Activated T-helper 1 cell treated with anti-CD3 and anti-CD28 coated beads, Interleukin-12 subunit alpha, Interleukin-12 subunit beta, Interleukin-2, Interleukin-4 antibody, amounts not matched to agents 30 ng/mL and 10 ng/mL and 1 ng/mL, durations not matched to agents 14 hours and 24 hours and 36 hours (primary cell): Measurements from ENCODE around the gene SIK2. TPM values are rescaled to one million over a fixed set of nuclear protein-coding genes. Genes with fewer than 3 reads are reported as not detected.

Experiments
- DNase-seq: peaks from one replicate; pipeline ENCODE4 v3.0.0; 2021; ENCODE audit warnings: low spot score
- H3K27ac Mint-ChIP-seq: one replicate; pipeline ENCODE4 v1.8.0; 2021; ENCODE audit warnings: mild to moderate bottlenecking, mixed read lengths
- H3K27me3 Mint-ChIP-seq: one replicate; pipeline ENCODE4 v1.8.0; 2022; ENCODE audit warnings: mild to moderate bottlenecking, moderate library complexity, mixed read lengths; ENCODE audit not compliant: insufficient read depth
- H3K36me3 Mint-ChIP-seq: one replicate; pipeline ENCODE4 v1.8.0; 2021; ENCODE audit warnings: low read depth, mixed read lengths
- H3K4me1 Mint-ChIP-seq: one replicate; pipeline ENCODE4 v1.8.0; 2021; ENCODE audit warnings: low read depth, mixed read lengths
- H3K4me3 Mint-ChIP-seq: one replicate; pipeline ENCODE4 v1.8.0; 2021; ENCODE audit warnings: mild to moderate bottlenecking, moderate library complexity, mixed read lengths
- H3K9me3 Mint-ChIP-seq: one replicate; pipeline ENCODE4 v1.8.0; 2021; ENCODE audit warnings: mixed read lengths
- intact Hi-C: fragments of 100-400 bp; cut with micrococcal nuclease; formaldehyde crosslinking; loops from one replicate; pipeline ENCODE4 v1.15.1; 2024
- total RNA-seq: library from RNA; stranded (reverse); gene quantifications from 2 replicates; pipeline ENCODE4 v1.2.3, GENCODE V29; 2022

SIK2 gene
- total RNA-seq, 1 donor from 2014 or later, result 10.0 TPM

- peaks cover 15% of the 10 kb centered on the region for H3K36me3 Mint-ChIP-seq
These were observed 124.1 kb downstream of the SIK2 start for GRCh38 chr11:111726301-111726713.

GRCh38 chr11:111727431-111727830, 125.2 kb downstream of the SIK2 start:
- Mint-ChIP-seq H3K27ac (no peak overlapping the region), H3K9me3 (no peaks in the 10 kb centered on the region), H3K36me3 (peaks cover 10% of the 10 kb centered on the region), H3K27me3 (no peaks in the 10 kb centered on the region), H3K4me3 (no peak overlapping the region), H3K4me1 (no peaks in the 10 kb centered on the region)
- no peak for DNase-seq
- intact Hi-C loops, result no loop called here

More at GRCh38 chr11:111726301-111726713, 124.1 kb downstream of the SIK2 start:
- Mint-ChIP-seq H3K27me3 (no peaks in the 10 kb centered on the region), H3K4me3 (no peak overlapping the region), H3K4me1 (no peaks in the 10 kb centered on the region), H3K27ac (no peak overlapping the region), H3K9me3 (no peaks in the 10 kb centered on the region)
- intact Hi-C loops, result no loop called here
- no peak for DNase-seq

- H3K4me3 Mint-ChIP-seq, result no peak overlapping the region
- no peaks in the 10 kb centered on the region for H3K27me3 Mint-ChIP-seq
- no peaks in the 10 kb centered on the region for H3K4me1 Mint-ChIP-seq
- H3K36me3 Mint-ChIP-seq, result peaks cover 2% of the 10 kb centered on the region
- intact Hi-C loops, result no loop called here
- no peak overlapping the region for H3K27ac Mint-ChIP-seq
- no peaks in the 10 kb centered on the region for H3K9me3 Mint-ChIP-seq
- no peak for DNase-seq
These were observed 127.0 kb downstream of the SIK2 start for GRCh38 chr11:111729071-111729830.

GRCh38 chr11:111729831-111730311, 127.6 kb downstream of the SIK2 start:
- intact Hi-C loops, result no loop called here
- no peak overlapping the region for H3K4me3 Mint-ChIP-seq
- no peaks in the 10 kb centered on the region for H3K27me3 Mint-ChIP-seq

DNA sequence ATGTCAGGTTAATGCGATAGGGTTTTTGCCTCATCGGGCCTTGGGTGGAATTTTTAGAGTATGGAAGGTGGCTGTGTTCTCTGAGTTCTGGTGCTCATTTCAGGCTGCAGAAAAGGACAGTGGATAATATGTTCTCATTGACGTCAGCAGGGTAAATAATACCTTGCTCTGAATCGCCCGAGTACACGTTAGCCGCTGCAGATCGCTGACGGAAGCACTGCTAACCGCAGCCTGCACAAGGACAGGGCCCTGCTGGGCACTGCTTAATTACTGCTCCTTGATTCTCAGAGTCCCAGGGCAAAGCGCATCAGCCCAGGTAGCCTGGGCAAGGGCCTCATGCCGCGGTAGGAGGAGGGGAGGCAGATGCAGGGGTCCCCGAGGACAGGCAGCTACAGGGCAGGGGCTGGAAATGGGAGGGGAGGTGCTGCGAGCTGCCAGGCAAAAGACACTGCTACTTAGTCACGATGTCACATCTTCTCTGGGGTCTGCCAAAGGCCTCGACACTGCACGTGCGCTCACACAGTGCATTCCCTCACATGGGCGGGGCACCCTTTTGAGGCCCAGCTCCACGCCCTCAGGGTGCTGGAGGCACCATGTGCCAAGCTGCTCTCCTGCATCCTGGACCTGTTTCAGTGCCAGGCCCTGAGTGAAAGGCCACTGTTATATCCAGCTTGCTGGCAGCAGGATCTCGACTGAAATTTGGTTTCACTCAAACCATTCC, 128.8 kb downstream of the SIK2 start:
- Mint-ChIP-seq H3K4me3 (no peak overlapping the region), H3K9me3 (no peaks in the 10 kb centered on the region), H3K36me3 (no peaks in the 10 kb centered on the region), H3K27me3 (no peaks in the 10 kb centered on the region), H3K27ac (no peak overlapping the region), H3K4me1 (no peaks in the 10 kb centered on the region)
- no peak for DNase-seq
- intact Hi-C loops, result no loop called here

More at GRCh38 chr11:111729831-111730311, 127.6 kb downstream of the SIK2 start:
- no peaks in the 10 kb centered on the region for H3K9me3 Mint-ChIP-seq
- H3K27ac Mint-ChIP-seq, result no peak overlapping the region
- peaks cover 1% of the 10 kb centered on the region for H3K36me3 Mint-ChIP-seq
- DNase-seq, result no peak
- no peaks in the 10 kb centered on the region for H3K4me1 Mint-ChIP-seq

DNA sequence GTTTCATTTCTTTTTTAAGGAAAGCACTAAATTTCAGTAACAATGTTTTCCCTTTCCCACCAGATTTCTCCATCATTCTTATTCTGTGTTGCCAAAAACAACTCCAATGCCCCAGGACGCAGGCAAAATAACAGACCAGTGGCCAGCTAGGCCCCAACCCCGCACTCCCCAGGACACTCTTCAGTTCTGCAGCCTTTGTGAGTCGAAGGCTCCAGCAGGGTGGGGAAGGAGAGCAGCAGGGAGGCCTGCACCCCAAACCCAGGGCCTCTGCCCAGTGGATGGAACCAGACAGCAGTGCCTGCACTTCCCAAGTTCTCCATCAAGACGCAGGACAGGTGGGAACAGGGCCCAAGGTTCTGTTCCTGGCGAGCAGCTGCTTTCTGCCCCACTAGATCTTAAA, 129.6 kb downstream of the SIK2 start:
- intact Hi-C loops, result no loop called here

GRCh38 chr11:111733016-111733415, 130.8 kb downstream of the SIK2 start:
- no peak overlapping the region for H3K4me3 Mint-ChIP-seq
- no peaks in the 10 kb centered on the region for H3K27me3 Mint-ChIP-seq
- intact Hi-C loops, result no loop called here
- H3K4me1 Mint-ChIP-seq, result no peaks in the 10 kb centered on the region
- peaks cover 3% of the 10 kb centered on the region for H3K36me3 Mint-ChIP-seq
- no peaks in the 10 kb centered on the region for H3K9me3 Mint-ChIP-seq
- no peak for DNase-seq
- H3K27ac Mint-ChIP-seq, result no peak overlapping the region

More for the DNA sequence above, 129.6 kb downstream of the SIK2 start:
- no peaks in the 10 kb centered on the region for H3K36me3 Mint-ChIP-seq
- H3K27ac Mint-ChIP-seq, result no peak overlapping the region
- no peak for DNase-seq
- H3K4me1 Mint-ChIP-seq, result no peaks in the 10 kb centered on the region
- H3K4me3 Mint-ChIP-seq, result no peak overlapping the region
- H3K27me3 Mint-ChIP-seq, result no peaks in the 10 kb centered on the region
- no peaks in the 10 kb centered on the region for H3K9me3 Mint-ChIP-seq

GRCh38 chr11:111733611-111734088, 131.4 kb downstream of the SIK2 start:
- no peak for DNase-seq
- Mint-ChIP-seq H3K27me3 (no peaks in the 10 kb centered on the region), H3K36me3 (peaks cover 4% of the 10 kb centered on the region), H3K9me3 (no peaks in the 10 kb centered on the region), H3K27ac (no peak overlapping the region), H3K4me3 (no peak overlapping the region), H3K4me1 (no peaks in the 10 kb centered on the region)
- intact Hi-C loops, result no loop called here

DNA sequence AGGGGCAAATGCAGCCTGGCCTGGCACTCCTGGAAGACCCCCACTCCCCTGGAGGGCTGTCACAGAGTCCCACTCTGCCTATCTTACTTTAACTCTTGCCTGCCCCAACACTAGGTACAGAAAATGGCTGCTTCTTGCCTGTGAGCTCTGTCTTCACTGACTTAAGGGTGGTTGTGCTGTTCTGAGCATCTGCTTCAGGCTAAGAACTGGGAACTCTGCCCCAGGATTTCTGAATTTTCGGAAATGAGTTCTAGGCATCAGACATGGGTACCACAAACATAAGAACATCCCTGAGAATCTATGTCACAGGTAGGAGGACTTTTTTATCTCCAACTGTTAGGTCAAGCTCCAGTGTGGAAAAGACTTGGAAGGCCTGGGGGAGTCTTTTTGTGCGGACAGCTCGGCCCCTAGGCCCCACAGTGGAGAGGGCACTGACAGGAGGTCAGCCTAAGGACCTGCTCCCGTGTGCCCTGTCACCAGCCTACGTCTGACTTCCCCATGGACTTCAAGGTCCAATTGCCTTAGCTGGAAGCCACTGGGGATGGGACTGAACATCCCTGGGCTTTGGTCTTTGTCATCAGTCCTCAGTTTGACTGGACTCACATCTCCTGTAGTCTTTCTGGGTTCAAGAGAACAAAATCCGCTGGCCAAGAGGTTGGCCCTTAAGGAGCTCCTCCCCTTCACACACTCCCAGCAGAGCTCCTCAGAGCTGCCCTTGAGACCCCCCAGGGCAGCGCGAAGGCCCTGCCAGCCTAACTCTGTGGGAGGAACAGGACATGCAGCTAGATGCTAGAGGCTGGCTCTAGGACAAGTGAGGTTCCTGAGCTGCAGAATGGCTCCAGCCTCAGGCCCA, 132.1 kb downstream of the SIK2 start:
- no peaks in the 10 kb centered on the region for H3K27me3 Mint-ChIP-seq
- no peak overlapping the region for H3K27ac Mint-ChIP-seq
- no peak for DNase-seq
- intact Hi-C loops, result no loop called here
- no peaks in the 10 kb centered on the region for H3K9me3 Mint-ChIP-seq
- H3K4me1 Mint-ChIP-seq, result no peaks in the 10 kb centered on the region
- H3K36me3 Mint-ChIP-seq, result peaks cover 4% of the 10 kb centered on the region
- no peak overlapping the region for H3K4me3 Mint-ChIP-seq

GRCh38 chr11:111734954-111735261, 132.7 kb downstream of the SIK2 start:
- Mint-ChIP-seq H3K27me3 (no peaks in the 10 kb centered on the region), H3K4me3 (no peak overlapping the region), H3K36me3 (peaks cover 6% of the 10 kb centered on the region), H3K27ac (no peak overlapping the region), H3K9me3 (no peaks in the 10 kb centered on the region), H3K4me1 (no peaks in the 10 kb centered on the region)
- DNase-seq, result no peak
- intact Hi-C loops, result no loop called here

- Mint-ChIP-seq H3K9me3 (no peaks in the 10 kb centered on the region), H3K4me3 (no peak overlapping the region), H3K4me1 (peaks cover 1% of the 10 kb centered on the region), H3K27ac (no peak overlapping the region), H3K36me3 (peaks cover 7% of the 10 kb centered on the region), H3K27me3 (no peaks in the 10 kb centered on the region)
- intact Hi-C loops, result no loop called here
- DNase-seq, result no peak
These were observed 133.2 kb downstream of the SIK2 start for GRCh38 chr11:111735262-111736116.

- Mint-ChIP-seq H3K36me3 (peaks cover 13% of the 10 kb centered on the region), H3K4me3 (no peak overlapping the region), H3K4me1 (peaks cover 4% of the 10 kb centered on the region), H3K27ac (no peak overlapping the region), H3K27me3 (no peaks in the 10 kb centered on the region), H3K9me3 (no peaks in the 10 kb centered on the region)
- DNase-seq, result no peak
- intact Hi-C loops, result no loop called here
These were observed 133.9 kb downstream of the SIK2 start for GRCh38 chr11:111736181-111736590.
